ENCODE data around the gene PLRG1. TPM values are rescaled to one million over a fixed set of nuclear protein-coding genes. Genes with fewer than 3 reads are reported as not detected.

The PLRG1 gene
- polyA plus RNA-seq, 10 donors, result 50.0 to 69.9 (median 61.8) TPM

DNA sequence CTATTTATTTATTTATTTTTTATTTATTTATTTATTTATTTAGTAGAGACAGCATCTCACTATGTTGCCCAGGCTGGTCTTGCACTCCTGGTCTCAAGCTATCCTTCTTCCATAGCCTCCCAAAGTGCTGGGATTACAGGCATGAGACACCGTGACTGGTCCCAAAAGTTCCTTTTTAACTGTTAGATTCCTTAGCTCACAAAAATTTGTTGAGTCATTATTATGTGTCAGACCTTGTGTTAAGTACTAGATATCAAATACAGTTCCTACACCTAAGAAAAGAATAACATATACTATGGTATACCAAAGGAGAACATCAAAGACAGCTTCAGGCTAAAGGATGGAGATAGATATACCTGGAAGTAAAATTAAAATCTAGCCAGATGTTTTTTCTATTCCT, 28.7 kb upstream of the PLRG1 start:
- DNase-seq, result no peak

- no peak for DNase-seq
Observed at GRCh38 chr4:154577324-154577723, 27.1 kb upstream of the PLRG1 start.

- no peak for DNase-seq
Observed at GRCh38 chr4:154574311-154574710, 24.1 kb upstream of the PLRG1 start.

GRCh38 chr4:154573190-154573870, 23.1 kb upstream of the PLRG1 start:
- DNase-seq, result no peak

DNA sequence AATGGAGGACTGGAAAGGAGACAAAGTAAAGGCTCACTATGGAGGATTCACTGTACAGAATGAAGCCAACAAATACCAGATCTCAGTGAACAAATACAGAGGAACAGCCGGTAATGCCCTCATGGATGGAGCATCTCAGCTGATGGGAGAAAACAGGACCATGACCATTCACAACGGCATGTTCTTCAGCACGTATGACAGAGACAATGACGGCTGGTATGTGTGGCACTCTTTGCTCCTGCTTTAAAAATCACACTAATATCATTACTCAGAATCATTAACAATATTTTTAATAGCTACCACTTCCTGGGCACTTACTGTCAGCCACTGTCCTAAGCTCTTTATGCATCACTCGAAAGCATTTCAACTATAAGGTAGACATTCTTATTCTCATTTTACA, 19.4 kb upstream of the PLRG1 start:
- DNase-seq, result no peak

GRCh38 chr4:154569028-154569427, 18.8 kb upstream of the PLRG1 start:
- no peak for DNase-seq

DNA sequence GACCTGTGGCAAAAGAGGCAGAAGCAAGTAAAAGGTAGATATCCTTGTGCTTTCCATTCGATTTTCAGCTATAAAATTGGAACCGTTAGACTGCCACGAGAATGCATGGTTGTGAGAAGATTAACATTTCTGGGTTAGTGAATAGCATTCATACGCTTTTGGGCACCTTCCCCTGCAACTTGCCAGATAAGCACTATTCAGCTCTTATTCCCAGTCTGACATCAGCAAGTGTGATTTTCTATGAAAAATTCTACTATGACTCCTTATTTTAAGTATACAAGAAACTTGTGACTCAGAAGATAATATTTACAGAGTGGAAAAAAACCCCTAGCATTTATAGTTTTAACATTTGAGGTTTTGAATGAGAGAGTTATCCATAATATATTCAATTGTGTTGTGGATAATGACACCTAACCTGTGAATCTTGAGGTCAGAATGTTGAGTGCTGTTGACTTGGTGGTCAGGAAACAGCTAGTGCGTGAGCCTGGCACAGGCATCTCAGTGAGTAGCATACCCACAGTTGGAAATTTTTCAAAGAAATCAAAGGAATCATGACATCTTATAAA, 16.5 kb upstream of the PLRG1 start:
- no peak for DNase-seq

GRCh38 chr4:154565704-154566103, 15.5 kb upstream of the PLRG1 start:
- no peak for DNase-seq

- no peak for DNase-seq
Observed at GRCh38 chr4:154564311-154564710, 14.1 kb upstream of the PLRG1 start.

DNA sequence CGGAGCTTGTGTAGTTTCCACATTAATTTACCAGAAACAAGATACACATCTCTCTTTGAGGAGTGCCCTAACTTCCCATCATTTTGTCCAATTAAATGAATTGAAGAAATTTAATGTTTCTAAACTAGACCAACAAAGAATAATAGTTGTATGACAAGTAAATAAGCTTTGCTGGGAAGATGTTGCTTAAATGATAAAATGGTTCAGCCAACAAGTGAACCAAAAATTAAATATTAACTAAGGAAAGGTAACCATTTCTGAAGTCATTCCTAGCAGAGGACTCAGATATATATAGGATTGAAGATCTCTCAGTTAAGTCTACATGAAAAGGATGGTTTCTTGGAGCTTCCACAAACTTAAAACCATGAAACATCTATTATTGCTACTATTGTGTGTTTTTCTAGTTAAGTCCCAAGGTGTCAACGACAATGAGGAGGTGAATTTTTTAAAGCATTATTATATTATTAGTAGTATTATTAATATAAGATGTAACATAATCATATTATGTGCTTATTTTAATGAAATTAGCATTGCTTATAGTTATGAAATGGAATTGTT, 12.6 kb upstream of the PLRG1 start, which contains the start of gene FGB:
Gene FGB, plus strand, starts transcription at position 315 of the 558 bp plus-strand sequence. Its CDS starts 8 bp downstream, at position 323.
- no peak for DNase-seq

GRCh38 chr4:154560824-154561231, 10.6 kb upstream of the PLRG1 start:
- DNase-seq, result peak in 1 of 3 donors; percentile 12

DNA sequence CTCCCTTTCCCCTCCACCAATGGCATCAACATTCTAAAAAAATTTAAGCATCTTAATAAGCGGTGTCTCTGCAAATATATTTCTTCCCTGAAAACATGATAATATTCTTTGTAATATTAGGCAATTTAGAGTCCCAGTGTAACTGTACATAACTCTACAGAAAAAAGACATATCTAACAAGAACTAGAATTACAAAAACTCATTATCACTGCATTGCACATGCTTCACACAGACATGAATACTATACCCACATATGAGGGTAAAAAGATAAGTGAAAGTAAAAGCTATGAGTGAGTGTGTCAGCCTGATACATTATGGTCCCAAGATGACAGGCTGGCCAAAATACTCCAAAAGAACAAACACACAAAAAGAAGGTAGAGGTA, 10.2 kb upstream of the PLRG1 start:
- no peak for DNase-seq

GRCh38 chr4:154559494-154560418, 9.6 kb upstream of the PLRG1 start:
- peak in 2 of 3 donors; percentile 16 to 22 for DNase-seq

DNA sequence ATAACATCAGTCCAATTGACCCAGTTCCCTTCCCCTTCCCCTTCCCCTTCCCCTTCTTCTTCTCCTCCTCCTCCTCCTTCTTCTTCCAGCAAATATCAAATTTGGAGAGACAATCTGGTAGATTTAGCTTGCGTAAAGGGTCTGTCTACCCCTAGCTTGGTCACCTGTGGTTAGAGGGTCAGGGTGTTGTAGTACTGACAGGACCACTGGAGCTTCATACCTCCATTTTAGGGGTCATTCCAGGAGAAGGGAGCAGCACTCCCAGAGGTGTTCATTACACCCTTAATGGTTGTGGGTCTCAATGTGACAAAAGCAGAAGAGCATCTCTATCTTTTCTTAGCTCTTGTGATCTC, 8.9 kb upstream of the PLRG1 start:
- no peak for DNase-seq

DNA sequence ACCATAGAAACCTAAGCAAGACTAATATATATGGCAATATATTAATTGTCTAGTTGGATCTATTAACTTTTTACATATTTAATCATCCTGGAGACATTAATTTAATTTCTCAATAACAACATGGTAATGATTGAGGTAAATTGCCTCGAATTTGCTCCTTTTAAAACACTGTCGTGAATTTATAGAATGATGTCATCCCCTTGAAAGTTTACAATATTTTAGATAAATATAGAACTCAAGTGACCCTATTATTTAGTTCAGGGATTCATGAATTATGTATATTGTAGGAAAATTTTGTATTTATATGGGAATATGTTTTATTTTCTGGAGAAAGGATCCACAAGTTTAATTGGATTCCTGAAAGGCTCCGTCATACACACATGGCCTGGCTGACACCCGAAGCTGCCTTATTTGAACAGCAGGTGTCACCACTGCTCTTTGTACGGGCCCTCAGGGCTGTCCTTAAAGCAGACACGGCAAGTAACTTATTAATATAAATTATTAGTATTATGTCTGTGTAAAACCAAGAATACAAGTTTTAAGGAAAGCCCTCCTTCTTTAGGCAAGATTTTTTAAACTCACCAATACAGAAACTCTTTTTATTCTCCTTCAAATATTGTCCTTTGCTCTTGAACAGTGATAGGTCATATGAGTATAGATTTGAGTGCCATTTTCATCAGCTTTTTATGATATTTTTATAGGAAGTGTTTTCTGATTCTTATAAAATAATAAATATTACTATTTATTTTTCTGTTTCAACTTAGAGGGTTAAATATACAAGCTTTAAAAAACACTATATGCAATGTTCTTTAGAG, 1.9 kb upstream of the PLRG1 start:
- DNase-seq, result peak; percentile 74 to 85 (median 77)

DNA sequence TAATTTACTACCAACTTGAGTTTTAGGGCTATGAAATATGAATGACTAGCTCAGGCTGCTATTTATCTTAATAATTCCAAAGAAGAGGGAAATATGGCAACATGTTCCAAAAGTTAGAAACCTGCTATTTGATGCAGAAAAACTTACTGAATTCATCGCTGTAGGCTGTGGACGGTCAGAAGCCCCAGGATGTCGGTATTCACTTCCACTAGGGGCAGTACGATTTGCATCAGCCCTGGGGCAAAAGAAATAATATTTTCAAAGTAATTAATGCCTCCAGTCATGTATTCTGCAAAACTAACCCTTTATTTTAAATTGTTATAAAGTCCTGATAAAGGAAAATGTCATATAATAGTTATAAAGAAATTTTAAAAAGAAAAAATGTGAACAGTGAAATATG, 4.5 kb downstream of the PLRG1 start:
- DNase-seq, result no peak

- no peak for DNase-seq
Observed at GRCh38 chr4:154542271-154542879, 7.8 kb downstream of the PLRG1 start.

DNA sequence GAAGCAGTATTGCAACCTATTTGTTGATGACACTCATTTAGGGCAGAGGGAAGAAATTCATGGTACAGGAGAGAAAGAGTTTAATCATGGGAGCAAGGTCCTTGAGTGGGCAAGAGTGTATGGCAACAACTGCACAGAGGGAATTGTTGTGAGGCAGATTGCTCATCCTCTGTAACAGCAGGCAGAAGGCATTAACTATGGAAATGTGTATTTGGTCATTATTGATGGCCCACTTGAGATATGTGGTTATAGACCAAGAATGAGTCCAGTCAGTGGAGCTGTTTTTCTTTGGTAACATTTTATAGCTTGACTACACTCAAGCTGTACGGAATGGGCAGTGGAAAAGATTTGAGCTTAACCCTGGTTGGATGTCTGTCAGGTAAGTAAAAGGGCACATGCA, 15.9 kb downstream of the PLRG1 start:
- no peak for DNase-seq

DNA sequence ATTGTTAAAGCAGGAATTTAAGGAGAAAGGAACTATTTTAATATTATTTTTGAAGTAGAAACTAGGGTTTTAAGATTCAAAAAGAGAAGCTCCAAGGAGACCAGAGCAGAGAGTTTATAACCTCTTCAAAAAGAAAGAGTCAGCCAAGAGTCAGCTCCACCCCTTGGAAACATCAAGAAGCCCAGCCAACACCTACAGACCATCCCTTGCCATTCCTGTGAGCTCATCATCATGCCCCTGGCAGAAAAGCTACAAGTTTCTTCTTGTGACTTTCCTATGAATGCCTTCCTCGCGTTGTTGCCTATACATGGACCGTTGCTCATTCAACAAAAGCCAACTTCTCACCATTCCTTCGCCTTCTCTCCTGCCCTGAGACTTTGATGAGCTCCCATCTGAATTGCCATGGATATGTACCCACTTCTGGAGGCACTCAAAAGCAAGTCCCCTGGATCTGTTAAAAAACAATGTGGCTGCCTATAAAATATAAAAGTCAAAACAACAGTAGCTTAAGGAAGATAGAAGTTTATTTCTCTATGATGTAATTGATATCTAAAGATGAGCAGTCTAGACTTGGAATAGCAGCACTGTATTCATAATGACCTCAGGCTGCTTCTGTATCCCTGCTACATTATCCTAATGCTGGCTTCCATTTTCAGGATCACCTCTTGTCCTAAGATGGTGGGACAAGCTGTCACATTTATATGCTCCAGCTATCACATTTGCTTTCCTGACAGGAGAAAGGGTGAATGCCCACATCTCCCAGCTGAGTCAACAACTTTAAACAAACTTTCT, 20.3 kb downstream of the PLRG1 start:
- no peak for DNase-seq

GRCh38 chr4:154528869-154529268, 21.3 kb downstream of the PLRG1 start:
- no peak for DNase-seq
